Amniotic stem cell (primary cell): Measurements from ENCODE around the gene PDXDC1.
"Not testable (repeated sequence)": the region's sequence is repeated elsewhere in the genome, so short reads cannot be mapped to it uniquely, and the experiment has no call there.

Source experiments
- DNase-seq: peaks from one replicate; lab custom pipeline; 2025; lab: John Stamatoyannopoulos, UW

Gene PDXDC1

GRCh38 chr16:15135483-15136360 lies 160.9 kb downstream of the PDXDC1 start:
- DNase-seq: not testable (repeated sequence)

GRCh38 chr16:15137514-15137913 lies 162.7 kb downstream of the PDXDC1 start:
- not testable (repeated sequence) for DNase-seq

GRCh38 chr16:15140444-15141365 lies 165.9 kb downstream of the PDXDC1 start:
- not testable (repeated sequence) for DNase-seq

GRCh38 chr16:15141586-15141985 lies 166.8 kb downstream of the PDXDC1 start:
- no peak for DNase-seq

- DNase-seq: not testable (repeated sequence)
Measured at GRCh38 chr16:15142107-15142890, 167.5 kb downstream of the PDXDC1 start.

GRCh38 chr16:15142891-15143600 lies 168.2 kb downstream of the PDXDC1 start:
- not testable (repeated sequence) for DNase-seq

- not testable (repeated sequence) for DNase-seq
Measured at GRCh38 chr16:15143601-15144091, 168.8 kb downstream of the PDXDC1 start.

GRCh38 chr16:15144092-15144631 lies 169.3 kb downstream of the PDXDC1 start:
- DNase-seq: not testable (repeated sequence)

- not testable (repeated sequence) for DNase-seq
Measured at GRCh38 chr16:15144781-15145417, 170.1 kb downstream of the PDXDC1 start.

- DNase-seq: not testable (repeated sequence)
Measured at GRCh38 chr16:15145418-15146263, 170.8 kb downstream of the PDXDC1 start.

- DNase-seq: not testable (repeated sequence)
Measured at GRCh38 chr16:15146264-15146662, 171.4 kb downstream of the PDXDC1 start.

- not testable (repeated sequence) for DNase-seq
Measured at GRCh38 chr16:15148831-15149230, 174.0 kb downstream of the PDXDC1 start.

- not testable (repeated sequence) for DNase-seq
Measured at GRCh38 chr16:15149260-15149659, 174.4 kb downstream of the PDXDC1 start.

GRCh38 chr16:15154005-15154404 lies 179.2 kb downstream of the PDXDC1 start:
- DNase-seq: not testable (repeated sequence)

GRCh38 chr16:15154650-15155562 lies 180.1 kb downstream of the PDXDC1 start:
- DNase-seq: peak; percentile 70

GRCh38 chr16:15157644-15158043 lies 182.8 kb downstream of the PDXDC1 start:
- DNase-seq: not testable (repeated sequence)

- DNase-seq: not testable (repeated sequence)
Measured at GRCh38 chr16:15159671-15160070, 184.8 kb downstream of the PDXDC1 start.

GRCh38 chr16:15160571-15160970 lies 185.7 kb downstream of the PDXDC1 start:
- DNase-seq: not testable (repeated sequence)
